Smooth muscle cell (in vitro differentiated cells): Measurements from ENCODE around the gene SYVN1. TPM values are rescaled to one million over a fixed set of nuclear protein-coding genes. Genes with fewer than 3 reads are reported as not detected.
A peak's percentile ranks its signal among the peaks of the same experiment; 100 is the strongest.

ENCODE experiments used
- DNase-seq: peaks from one replicate; lab custom pipeline; 2025; ENCODE audit not compliant: unreplicated experiment; lab: John Stamatoyannopoulos, UW
- H2AFZ ChIP-seq: fragments of 200-600 bp; sonication (generic); 2 replicates; pipeline ENCODE4 v1.6.0; 2016; ENCODE audit warnings: antibody characterized with exemption, low read depth, mild to moderate bottlenecking
- H3F3A ChIP-seq: fragments of 200-600 bp; sonication (generic); 2 replicates; pipeline ENCODE4 v1.6.0; 2017; ENCODE audit warnings: antibody characterized with exemption, low read depth
- H3K27ac ChIP-seq: fragments of 200-600 bp; sonication (generic); 2 replicates; pipeline ENCODE4 v1.5.1; 2016; ENCODE audit warnings: low read depth, mild to moderate bottlenecking
- H3K27me3 ChIP-seq: fragments of 200-600 bp; sonication (generic); 2 replicates; pipeline ENCODE4 v1.6.1; 2016; ENCODE audit warnings: low read depth, mild to moderate bottlenecking
- H3K36me3 ChIP-seq: fragments of 200-600 bp; sonication (generic); 2 replicates; pipeline ENCODE4 v1.5.1; 2016; ENCODE audit warnings: low read depth
- H3K4me1 ChIP-seq: fragments of 200-600 bp; sonication (generic); 2 replicates; pipeline ENCODE4 v1.5.1; 2016; ENCODE audit warnings: low read depth
- H3K4me2 ChIP-seq: fragments of 200-600 bp; sonication (generic); 2 replicates; pipeline ENCODE4 v1.6.0; 2016; ENCODE audit warnings: mild to moderate bottlenecking
- H3K4me3 ChIP-seq: fragments of 200-600 bp; sonication (generic); 2 replicates; pipeline ENCODE4 v1.5.1; 2016; ENCODE audit warnings: mild to moderate bottlenecking
- H3K79me2 ChIP-seq: fragments of 200-600 bp; sonication (generic); 2 replicates; pipeline ENCODE4 v1.6.0; 2016; ENCODE audit warnings: low read depth, mild to moderate bottlenecking
- H3K9ac ChIP-seq: fragments of 200-600 bp; sonication (generic); 2 replicates; pipeline ENCODE4 v1.6.0; 2016; ENCODE audit warnings: low read depth
- H3K9me3 ChIP-seq: fragments of 200-600 bp; sonication (generic); replicated peaks from 2 replicates; pipeline ENCODE4 v1.5.1; 2016; ENCODE audit warnings: low read depth
- H4K20me1 ChIP-seq: fragments of 200-600 bp; sonication (generic); 2 replicates; pipeline ENCODE4 v1.6.0; 2016; ENCODE audit warnings: low read depth
- CTCF ChIP-seq: fragments of 200-600 bp; sonication (generic); IDR thresholded peaks from 2 replicates; pipeline ENCODE4 v1.5.1; 2017; ENCODE audit warnings: borderline replicate concordance, mild to moderate bottlenecking, antibody characterized with exemption; ENCODE audit not compliant: insufficient read depth, poor library complexity, severe bottlenecking
- WGBS: methylation state at CpG from one replicate; pipeline ENCODE4 v1.1.7; 2016; ENCODE audit warnings: low lambda C conversion rate; 5-methylcytosine and 5-hydroxymethylcytosine counted together
- polyA plus RNA-seq: library from polyadenylated mRNA; unstranded; fragments of >200 nt; fragmentation: Nextera tagmentation; extraction: Ambion mirVana; gene quantifications from 2 replicates; pipeline ENCODE4 v1.2.1, GENCODE V29; 2016
- total RNA-seq: library from RNA; depleted of rRNA; stranded (reverse); fragments of >200 nt; gene quantifications from 2 replicates; pipeline ENCODE4 v1.2.3, GENCODE V29; 2014

SYVN1 gene
- total and polyA plus RNA-seq, 2 experiments from 2014 or later, result 30.0 to 52.0 TPM

- Histone ChIP-seq H3K4me3 (no peak overlapping the region), H3K9ac (no peak overlapping the region), H3K36me3 (no peaks in the 10 kb centered on the region), H4K20me1 (no peaks in the 10 kb centered on the region), H3F3A (no peaks in the 10 kb centered on the region), H3K27me3 (no peaks in the 10 kb centered on the region), H3K4me1 (peaks cover 11% of the 10 kb centered on the region), H3K9me3 (no peaks in the 10 kb centered on the region), H3K4me2 (no peak overlapping the region), H3K79me2 (peaks cover 25% of the 10 kb centered on the region), H3K27ac (no peak overlapping the region), H2AFZ (no peak overlapping the region)
- no peak for TF ChIP-seq CTCF
- 97% methylated on average over 11 of the region's 11 CpGs for WGBS
- no peak for DNase-seq
These were observed 47.1 kb downstream of the SYVN1 start for GRCh38 chr11:65087216-65087615.

- peaks cover 28% of the 10 kb centered on the region for H3K79me2 ChIP-seq
- DNase-seq, result no peak
- peaks cover 11% of the 10 kb centered on the region for H3K4me1 ChIP-seq
- TF ChIP-seq CTCF, result no peak
- no peaks in the 10 kb centered on the region for H4K20me1 ChIP-seq
- no peaks in the 10 kb centered on the region for H3F3A ChIP-seq
- H3K27ac ChIP-seq, result no peak overlapping the region
- no peaks in the 10 kb centered on the region for H3K27me3 ChIP-seq
- H3K9me3 ChIP-seq, result no peaks in the 10 kb centered on the region
- no peak overlapping the region for H3K4me2 ChIP-seq
- no peak overlapping the region for H2AFZ ChIP-seq
- no peaks in the 10 kb centered on the region for H3K36me3 ChIP-seq
- H3K9ac ChIP-seq, result no peak overlapping the region
- WGBS, result 96% methylated on average over 9 of the region's 9 CpGs
- no peak overlapping the region for H3K4me3 ChIP-seq
These were observed 47.5 kb downstream of the SYVN1 start for GRCh38 chr11:65086809-65087208.

DNA sequence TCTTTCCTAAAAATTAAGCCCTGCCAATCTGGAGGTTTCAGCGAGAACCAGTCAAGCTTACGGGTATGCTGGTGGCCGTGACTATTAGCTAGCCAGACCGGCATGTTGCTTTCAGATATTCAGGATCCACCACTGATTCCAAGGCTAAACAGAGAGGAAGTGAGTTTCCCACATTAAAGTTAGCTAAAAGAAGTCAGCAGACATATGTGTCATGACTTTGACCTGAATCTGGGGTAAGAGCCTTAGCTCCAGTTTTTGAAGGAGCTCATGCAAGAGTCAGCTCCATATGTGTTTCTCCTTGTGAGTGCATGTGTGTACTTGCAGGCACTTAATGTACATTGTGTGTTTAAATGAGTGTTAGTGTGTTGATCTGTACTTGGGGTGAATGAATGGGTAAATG lies 48.9 kb downstream of the SYVN1 start:
- 98% methylated on average over 4 of the region's 4 CpGs for WGBS
- peaks cover 11% of the 10 kb centered on the region for H3K4me1 ChIP-seq
- H3K79me2 ChIP-seq, result peaks cover 28% of the 10 kb centered on the region
- no peak overlapping the region for H2AFZ ChIP-seq
- H3K9me3 ChIP-seq, result no peaks in the 10 kb centered on the region
- no peak for DNase-seq
- no peak for TF ChIP-seq CTCF
- H3K36me3 ChIP-seq, result no peaks in the 10 kb centered on the region
- H3F3A ChIP-seq, result no peaks in the 10 kb centered on the region
- H3K27me3 ChIP-seq, result no peaks in the 10 kb centered on the region
- peak overlapping the region; percentile 92 for H3K27ac ChIP-seq
- H3K9ac ChIP-seq, result no peak overlapping the region
- H4K20me1 ChIP-seq, result no peaks in the 10 kb centered on the region
- no peak overlapping the region for H3K4me3 ChIP-seq
- H3K4me2 ChIP-seq, result peak overlapping the region; percentile 96

DNA sequence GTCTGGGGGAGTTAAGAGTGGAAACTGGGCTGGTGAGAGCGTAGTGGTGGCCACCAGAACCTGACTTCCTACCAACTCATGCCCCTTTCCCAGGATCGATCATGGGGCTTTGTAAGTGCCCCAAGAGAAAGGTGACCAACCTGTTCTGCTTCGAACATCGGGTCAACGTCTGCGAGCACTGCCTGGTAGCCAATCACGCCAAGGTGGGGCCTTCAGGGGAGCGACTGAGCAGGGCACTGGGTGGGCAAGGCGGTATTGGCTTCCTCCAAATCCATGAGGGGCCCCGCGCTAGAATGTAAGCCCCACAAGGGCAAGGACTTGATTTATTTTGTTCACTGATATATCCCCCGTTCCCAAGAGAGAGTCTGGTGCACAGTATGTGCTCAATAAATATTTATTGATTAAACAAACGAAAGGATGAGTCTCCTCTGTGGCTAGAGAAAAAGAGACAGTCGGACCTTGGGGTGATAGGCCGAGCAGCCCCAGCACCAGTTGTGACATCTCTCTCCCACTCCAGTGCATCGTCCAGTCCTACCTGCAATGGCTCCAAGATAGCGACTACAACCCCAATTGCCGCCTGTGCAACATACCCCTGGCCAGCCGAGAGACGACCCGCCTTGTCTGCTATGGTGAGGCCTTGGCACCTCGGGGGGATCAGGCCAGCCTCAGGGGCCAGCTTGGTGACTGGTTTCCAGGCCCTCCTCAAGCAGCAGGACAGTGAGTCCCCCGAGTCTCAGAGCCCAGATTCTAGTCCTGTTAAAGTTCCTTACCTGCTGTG lies 49.5 kb downstream of the SYVN1 start:
- peak overlapping the region; percentile 92 for H3K27ac ChIP-seq
- DNase-seq, result no peak
- peak overlapping the region; percentile 94 for H3K9ac ChIP-seq
- no peaks in the 10 kb centered on the region for H3K27me3 ChIP-seq
- WGBS, result 55% methylated on average over 23 of the region's 23 CpGs
- H3K4me2 ChIP-seq, result peak overlapping the region; percentile 96
- no peaks in the 10 kb centered on the region for H3F3A ChIP-seq
- H3K79me2 ChIP-seq, result peaks cover 28% of the 10 kb centered on the region
- no peaks in the 10 kb centered on the region for H3K9me3 ChIP-seq
- H3K4me1 ChIP-seq, result peaks cover 11% of the 10 kb centered on the region
- no peak for TF ChIP-seq CTCF
- peak overlapping the region; percentile 81 for H3K4me3 ChIP-seq
- no peak overlapping the region for H2AFZ ChIP-seq
- H4K20me1 ChIP-seq, result no peaks in the 10 kb centered on the region
- no peaks in the 10 kb centered on the region for H3K36me3 ChIP-seq
